Measurements from ENCODE around the gene WDFY2. TPM values are rescaled to one million over a fixed set of nuclear protein-coding genes. Genes with fewer than 3 reads are reported as not detected.

WDFY2 gene
- total and polyA plus RNA-seq, 8 donors, result 1.4 to 22.6 (median 10.4) TPM

- TF ChIP-seq POLR2AphosphoS5 (IDR thresholded peaks at IDR 0.05), result no peak
- no peak for TF ChIP-seq EP300 (IDR thresholded peaks at IDR 0.05)
- TF ChIP-seq POLR2A (IDR thresholded peaks at IDR 0.05), result no peak
- TF ChIP-seq CTCF (IDR thresholded peaks at IDR 0.05), result no peak
- Histone ChIP-seq H3K4me1 (peaks cover 4 to 45% (median 29%) of the 10 kb centered on the region in 4 donors), H3K4me3 (no peak overlapping the region), H3K27me3 (no peaks in the 10 kb centered on the region), H3K9me3 (no peaks in the 10 kb centered on the region), H3K36me3 (no peaks in the 10 kb centered on the region), H3K27ac (no peak overlapping the region)
- intact Hi-C loops (cut with DNase I; ENCODE audit: low total_unique reads), result no loop called here
- 61 to 78% (median 74%) methylated on average over 3 of the region's 3 CpGs for WGBS, 5 donors
- DNase-seq, result no peak
Measured at GRCh38 chr13:51594432-51594831, 10.2 kb downstream of the WDFY2 start.

GRCh38 chr13:51595416-51595815, 11.2 kb downstream of the WDFY2 start:
- TF ChIP-seq POLR2A (IDR thresholded peaks at IDR 0.05), result no peak
- no peak for TF ChIP-seq POLR2AphosphoS5 (IDR thresholded peaks at IDR 0.05)
- TF ChIP-seq CTCF (IDR thresholded peaks at IDR 0.05), result no peak
- TF ChIP-seq EP300 (IDR thresholded peaks at IDR 0.05), result no peak
- Histone ChIP-seq H3K4me1 (peaks cover 4 to 35% (median 22%) of the 10 kb centered on the region in 4 donors), H3K4me3 (no peak overlapping the region), H3K27me3 (no peaks in the 10 kb centered on the region), H3K36me3 (no peaks in the 10 kb centered on the region), H3K9me3 (no peaks in the 10 kb centered on the region), H3K27ac (no peak overlapping the region)
- intact Hi-C loops (cut with DNase I; ENCODE audit: low total_unique reads), result no loop called here
- DNase-seq, result no peak
- 79 to 95% (median 89%) methylated on average over 3 of the region's 3 CpGs for WGBS, 5 donors

- Histone ChIP-seq H3K9me3 (no peaks in the 10 kb centered on the region), H3K27ac (no peak overlapping the region), H3K27me3 (no peaks in the 10 kb centered on the region), H3K4me3 (no peak overlapping the region), H3K36me3 (no peaks in the 10 kb centered on the region), H3K4me1 (peaks cover 4 to 31% (median 11%) of the 10 kb centered on the region in 4 donors)
- TF ChIP-seq POLR2A (IDR thresholded peaks at IDR 0.05) (no peak), EP300 (IDR thresholded peaks at IDR 0.05) (no peak), POLR2AphosphoS5 (IDR thresholded peaks at IDR 0.05) (no peak), CTCF (IDR thresholded peaks at IDR 0.05) (no peak)
- whole genome bisulfite sequencing, 5 donors, result 48 to 63% (median 51%) methylated on average over 2 of the region's 2 CpGs
- intact Hi-C loops (cut with DNase I; ENCODE audit: low total_unique reads), result no loop called here
- DNase-seq, result no peak
Measured at GRCh38 chr13:51596541-51596940, 12.3 kb downstream of the WDFY2 start.

GRCh38 chr13:51599444-51600176, 15.3 kb downstream of the WDFY2 start:
- H3K27me3 ChIP-seq, result no peaks in the 10 kb centered on the region
- peaks cover 0 to 28% (median 7%) of the 10 kb centered on the region in 4 donors for H3K4me1 ChIP-seq
- H3K36me3 ChIP-seq, result no peaks in the 10 kb centered on the region
- TF ChIP-seq EP300 (IDR thresholded peaks at IDR 0.05), result no peak
- TF ChIP-seq POLR2AphosphoS5 (IDR thresholded peaks at IDR 0.05), result no peak
- no peak for TF ChIP-seq POLR2A (IDR thresholded peaks at IDR 0.05)
- no peak for TF ChIP-seq CTCF (IDR thresholded peaks at IDR 0.05)
- intact Hi-C loops (cut with DNase I; ENCODE audit: low total_unique reads), result no loop called here
- H3K4me3 ChIP-seq, result no peak overlapping the region
- DNase-seq, result no peak
- H3K27ac ChIP-seq, result no peak overlapping the region
- no peaks in the 10 kb centered on the region for H3K9me3 ChIP-seq

Measured in stomach (tissue), 9 donors.